IPS-11a (cell line): ENCODE data around the gene TRABD2B.

Source experiments
- H3K4me3 ChIP-seq: one replicate; pipeline ENCODE4 v1.5.1; 2013; ENCODE audit warnings: low read depth, low read length, control low read depth

TRABD2B gene

GRCh38 chr1:47837056-47837830, 159.9 kb downstream of the TRABD2B start:
- H3K4me3 ChIP-seq: no peak overlapping the region

GRCh38 chr1:47835409-47835808, 161.8 kb downstream of the TRABD2B start:
- no peak overlapping the region for H3K4me3 ChIP-seq

- H3K4me3 ChIP-seq: no peak overlapping the region
These were observed 162.9 kb downstream of the TRABD2B start for GRCh38 chr1:47834326-47834725.

GRCh38 chr1:47830641-47831333, 166.4 kb downstream of the TRABD2B start:
- no peak overlapping the region for H3K4me3 ChIP-seq

GRCh38 chr1:47830021-47830420, 167.2 kb downstream of the TRABD2B start:
- H3K4me3 ChIP-seq: no peak overlapping the region

GRCh38 chr1:47828978-47829377, 168.2 kb downstream of the TRABD2B start:
- no peak overlapping the region for H3K4me3 ChIP-seq

GRCh38 chr1:47827109-47827508, 170.1 kb downstream of the TRABD2B start:
- H3K4me3 ChIP-seq: no peak overlapping the region

- no peak overlapping the region for H3K4me3 ChIP-seq
These were observed 172.5 kb downstream of the TRABD2B start for GRCh38 chr1:47824716-47825115.

GRCh38 chr1:47824297-47824696, 172.9 kb downstream of the TRABD2B start:
- no peak overlapping the region for H3K4me3 ChIP-seq

GRCh38 chr1:47823040-47823808, 174.0 kb downstream of the TRABD2B start:
- no peak overlapping the region for H3K4me3 ChIP-seq

- no peak overlapping the region for H3K4me3 ChIP-seq
These were observed 175.4 kb downstream of the TRABD2B start for GRCh38 chr1:47821760-47822159.

- no peak overlapping the region for H3K4me3 ChIP-seq
These were observed 177.7 kb downstream of the TRABD2B start for GRCh38 chr1:47819574-47819888.

GRCh38 chr1:47818682-47819573, 178.3 kb downstream of the TRABD2B start:
- H3K4me3 ChIP-seq: no peak overlapping the region

GRCh38 chr1:47817861-47818260, 179.3 kb downstream of the TRABD2B start:
- H3K4me3 ChIP-seq: no peak overlapping the region

GRCh38 chr1:47816325-47817071, 180.7 kb downstream of the TRABD2B start:
- H3K4me3 ChIP-seq: no peak overlapping the region

- no peak overlapping the region for H3K4me3 ChIP-seq
These were observed 182.4 kb downstream of the TRABD2B start for GRCh38 chr1:47814612-47815395.

GRCh38 chr1:47813970-47814369, 183.2 kb downstream of the TRABD2B start:
- no peak overlapping the region for H3K4me3 ChIP-seq

GRCh38 chr1:47812904-47813514, 184.2 kb downstream of the TRABD2B start:
- H3K4me3 ChIP-seq: no peak overlapping the region
